ENCODE data around the gene GAL3ST2.
"Not testable (repeated sequence)": the region's sequence is repeated elsewhere in the genome, so short reads cannot be mapped to it uniquely, and the experiment has no call there.

The GAL3ST2 gene

GRCh38 chr2:241833101-241833663, 56.6 kb downstream of the GAL3ST2 start:
- TF ChIP-seq CTCF (conservative IDR thresholded peaks at IDR 0.05; ENCODE audit: low read depth, low read length), result no peak
- H3K4me3 ChIP-seq (IDR thresholded peaks at IDR 0.05; ENCODE audit: insufficient read depth, low read depth, low read length), result no peak overlapping the region
- no peak overlapping the region for H3K4me2 ChIP-seq
- no peak overlapping the region for H2AFZ ChIP-seq (ENCODE audit: low read depth)
- H3K9ac ChIP-seq, result no peak overlapping the region
- H3K36me3 ChIP-seq (ENCODE audit: insufficient read depth), result no peaks in the 10 kb centered on the region
- H4K20me1 ChIP-seq (ENCODE audit: insufficient read depth), result no peaks in the 10 kb centered on the region
- no peak overlapping the region for H3K27ac ChIP-seq
- no peaks in the 10 kb centered on the region for H3K4me1 ChIP-seq (ENCODE audit: low read depth, poor library complexity, severe bottlenecking)
- no peaks in the 10 kb centered on the region; the same call in 1 of the 2 replicates for H3K27me3 ChIP-seq (ENCODE audit: insufficient read depth, low read depth)
- no peaks in the 10 kb centered on the region for H3K79me2 ChIP-seq (ENCODE audit: insufficient read depth, low read depth)

- not testable (repeated sequence) for H3K4me1 ChIP-seq (ENCODE audit: low read depth, poor library complexity, severe bottlenecking); H3K27me3 ChIP-seq (ENCODE audit: insufficient read depth, low read depth); H2AFZ ChIP-seq (ENCODE audit: low read depth); H4K20me1 ChIP-seq (ENCODE audit: insufficient read depth); H3K36me3 ChIP-seq (ENCODE audit: insufficient read depth); H3K4me2 ChIP-seq; H3K9ac ChIP-seq; H3K4me3 ChIP-seq (IDR thresholded peaks at IDR 0.05; ENCODE audit: insufficient read depth, low read depth, low read length); H3K79me2 ChIP-seq (ENCODE audit: insufficient read depth, low read depth); H3K27ac ChIP-seq
Measured at GRCh38 chr2:241833756-241834526, 57.3 kb downstream of the GAL3ST2 start.

- Histone ChIP-seq H3K79me2 (ENCODE audit: insufficient read depth, low read depth) (no peaks in the 10 kb centered on the region), H2AFZ (ENCODE audit: low read depth) (no peak overlapping the region), H3K27me3 (ENCODE audit: insufficient read depth, low read depth) (no peaks in the 10 kb centered on the region; the same call in 1 of the 2 replicates), H3K9ac (no peak overlapping the region), H3K4me3 (IDR thresholded peaks at IDR 0.05; ENCODE audit: insufficient read depth, low read depth, low read length) (no peak overlapping the region), H4K20me1 (ENCODE audit: insufficient read depth) (no peaks in the 10 kb centered on the region), H3K36me3 (ENCODE audit: insufficient read depth) (no peaks in the 10 kb centered on the region), H3K27ac (no peak overlapping the region), H3K4me2 (no peak overlapping the region), H3K4me1 (ENCODE audit: low read depth, poor library complexity, severe bottlenecking) (no peaks in the 10 kb centered on the region)
- no peak for TF ChIP-seq CTCF (conservative IDR thresholded peaks at IDR 0.05; ENCODE audit: low read depth, low read length)
Measured at GRCh38 chr2:241834527-241835210, 58.0 kb downstream of the GAL3ST2 start.

- no peak for TF ChIP-seq CTCF (conservative IDR thresholded peaks at IDR 0.05; ENCODE audit: low read depth, low read length)
- Histone ChIP-seq H3K9ac (no peak overlapping the region), H3K4me2 (no peak overlapping the region), H4K20me1 (ENCODE audit: insufficient read depth) (no peaks in the 10 kb centered on the region), H3K4me3 (IDR thresholded peaks at IDR 0.05; ENCODE audit: insufficient read depth, low read depth, low read length) (no peak overlapping the region), H3K36me3 (ENCODE audit: insufficient read depth) (no peaks in the 10 kb centered on the region), H3K27me3 (ENCODE audit: insufficient read depth, low read depth) (no peaks in the 10 kb centered on the region; the same call in none of the 2 replicates), H3K4me1 (ENCODE audit: low read depth, poor library complexity, severe bottlenecking) (no peaks in the 10 kb centered on the region), H3K27ac (no peak overlapping the region), H3K79me2 (ENCODE audit: insufficient read depth, low read depth) (no peaks in the 10 kb centered on the region), H2AFZ (ENCODE audit: low read depth) (no peak overlapping the region)
Measured at GRCh38 chr2:241835611-241836010, 59.0 kb downstream of the GAL3ST2 start.
